ENCODE measurements around the gene CYP27C1. TPM values are rescaled to one million over a fixed set of nuclear protein-coding genes. Genes with fewer than 3 reads are reported as not detected.
A peak's percentile ranks its signal among the peaks of the same experiment; 100 is the strongest.

CYP27C1 gene
- total and polyA plus RNA-seq, 9 of the 15 experiments (the other 6 are each of a cell fraction or from before 2014, with no cell fraction given) = not detected

GRCh38 chr2:127134235-127134634 is 85.9 kb downstream of the CYP27C1 start:
- Histone ChIP-seq H3K4me2 (ENCODE audit: insufficient read depth, low read length) (no peak overlapping the region), H3K9me1 (ENCODE audit: control insufficient read depth, insufficient read depth, low read length) (no peaks in the 10 kb centered on the region), H3K36me3 (ENCODE audit: control insufficient read depth, insufficient read depth, low read length) (no peaks in the 10 kb centered on the region), H3K79me2 (ENCODE audit: control insufficient read depth, insufficient read depth, low read length) (no peaks in the 10 kb centered on the region), H3K9ac (ENCODE audit: insufficient read depth in 1 of 2, low read depth in 2 of 2, low read length in 2 of 2) (no peak overlapping the region), H3K9me3 (replicated peaks; ENCODE audit: control insufficient read depth, insufficient read depth, low read depth, low read length) (no peaks in the 10 kb centered on the region), H2AFZ (ENCODE audit: low read depth, low read length) (no peak overlapping the region), H3K4me1 (replicated peaks in 1 of 2; ENCODE audit: control insufficient read depth in 2 of 2, insufficient read depth in 2 of 2, low read length in 2 of 2) (peaks cover 0 to 7% of the 10 kb centered on the region in 2 experiments; a peak in 2 of 5 replicates), H4K20me1 (replicated peaks; ENCODE audit: control insufficient read depth, insufficient read depth, low read length) (no peaks in the 10 kb centered on the region), H3K27me3 (ENCODE audit: control insufficient read depth in 2 of 2, insufficient read depth in 2 of 2, low read length in 2 of 2) (peaks cover 9 to 39% of the 10 kb centered on the region in 2 experiments; a peak in 4 of 5 replicates), H3K27ac (ENCODE audit: extremely low read depth, low read depth, low read length) (no peak overlapping the region), H3K4me3 (no peak overlapping the region)
- no peak for FAIRE-seq
- ChIA-PET POLR2A (interaction anchor here (1.3 kb wide), 1 partner anchor 15 kb away, joined by 3 read pairs; no protein-coding TSS in a partner anchor), CTCF (ENCODE audit: low intra/inter-chr PET ratio) (no interaction called here)
- no TSS peak for BruUV-seq (replicated peaks)
- DNase-seq (ENCODE audit: extremely low read depth in 1 of 4, low spot score in 3 of 4) = peak in 1 of 4 experiments; percentile 11
- WGBS (ENCODE audit: insufficient coverage, low coverage, missing lambda C conversion rate) = 0% methylated on average over 4 of the region's 4 CpGs
- intact Hi-C loops (cut with micrococcal nuclease) = no loop called here
- in situ Hi-C loops (cut with MboI) = no loop called here
- TF ChIP-seq CBFA2T3 (IDR thresholded peaks at IDR 0.05) (0 out of 2 replicates have a peak, but pooled peaks have one; percentile 7), THAP7 (CRISPR knock-in tag; IDR thresholded peaks at IDR 0.05) (no peak), PBX2 (CRISPR knock-in tag; IDR thresholded peaks at IDR 0.05; ENCODE audit: low read depth) (0 out of 2 replicates have a peak, but pooled peaks have one; percentile 18), PBX2 (tag; conservative IDR thresholded peaks at IDR 0.05; ENCODE audit: low read depth) (peak; percentile 67), PKNOX1 (IDR thresholded peaks at IDR 0.05) (peak; percentile 76), ZNF184 (CRISPR knock-in tag; IDR thresholded peaks at IDR 0.05) (no peak), MEIS2 (IDR thresholded peaks at IDR 0.05; ENCODE audit: partially characterized antibody) (peak; percentile 88), FOSL1 (tag; conservative IDR thresholded peaks at IDR 0.05) (no peak)
- no peak for ATAC-seq

Small RNA genes lying within 50 kb of the gene (small RNA-seq; reads per million reads assigned to genes)
- gene NIFKP9 = not detected

Other genes starting within 250 kb of the CYP27C1 start
- gene BIN1, start 113.1 kb downstream of the CYP27C1 start, total RNA-seq (2014; rRNA removed) = 2.0 and 3.2 TPM in 2 replicates
- 0.10 and 0.22 TPM in 2 replicates for gene BIN1, start 113.1 kb downstream of the CYP27C1 start, total RNA-seq (2014; rRNA removed; fragmentation: Illumina TruSeq; extraction: Trizol)
- gene BIN1, start 113.1 kb downstream of the CYP27C1 start, total RNA-seq (2015; rRNA removed; fragmentation: Illumina TruSeq; extraction: Trizol) = 0.62 and 0.79 TPM in 2 replicates
- 1.7 and 2.8 TPM in 2 replicates for gene BIN1, start 113.1 kb downstream of the CYP27C1 start, total RNA-seq (2021)
- gene BIN1, start 113.1 kb downstream of the CYP27C1 start, polyA plus RNA-seq (2011; rRNA removed) = 0.47 and 1.5 TPM in 2 replicates
- 0.97 and 2.2 TPM in 2 replicates for gene BIN1, start 113.1 kb downstream of the CYP27C1 start, polyA plus RNA-seq (2014; fragmentation: Illumina TruSeq; extraction: Trizol)
- under 1 TPM in 1 of 2 experiments, not detected in 1; 0.04 TPM for gene BIN1, start 113.1 kb downstream of the CYP27C1 start, polyA plus RNA-seq (2014; fragmentation: Nextera tagmentation; extraction: Ambion mirVana)
- gene BIN1, start 113.1 kb downstream of the CYP27C1 start, polyA plus RNA-seq (2014; rRNA removed) = 1.6 and 2.2 TPM in 2 replicates
- gene ERCC3, start 73.8 kb upstream of the CYP27C1 start, total RNA-seq (2014; rRNA removed) = 26.8 and 29.0 TPM in 2 replicates
- 43.1 and 47.0 TPM in 2 replicates for gene ERCC3, start 73.8 kb upstream of the CYP27C1 start, total RNA-seq (2014; rRNA removed; fragmentation: Illumina TruSeq; extraction: Trizol)
- 44.9 and 46.6 TPM in 2 replicates for gene ERCC3, start 73.8 kb upstream of the CYP27C1 start, total RNA-seq (2015; rRNA removed; fragmentation: Illumina TruSeq; extraction: Trizol)
- 37.5 and 39.9 TPM in 2 replicates for gene ERCC3, start 73.8 kb upstream of the CYP27C1 start, total RNA-seq (2021)
- 52.9 and 56.0 TPM in 2 replicates for gene ERCC3, start 73.8 kb upstream of the CYP27C1 start, polyA plus RNA-seq (2011; rRNA removed)
- gene ERCC3, start 73.8 kb upstream of the CYP27C1 start, polyA plus RNA-seq (2014; fragmentation: Illumina TruSeq; extraction: Trizol) = 56.7 and 61.5 TPM in 2 replicates
- 10 to 100 TPM; 17.9 to 32.8 TPM for gene ERCC3, start 73.8 kb upstream of the CYP27C1 start, polyA plus RNA-seq (2014; fragmentation: Nextera tagmentation; extraction: Ambion mirVana)
- 46.2 and 47.1 TPM in 2 replicates for gene ERCC3, start 73.8 kb upstream of the CYP27C1 start, polyA plus RNA-seq (2014; rRNA removed)
- 7.1 and 12.1 TPM in 2 replicates for gene MAP3K2, start 167.7 kb upstream of the CYP27C1 start, total RNA-seq (2014; rRNA removed)
- gene MAP3K2, start 167.7 kb upstream of the CYP27C1 start, total RNA-seq (2014; rRNA removed; fragmentation: Illumina TruSeq; extraction: Trizol) = 9.0 and 10.0 TPM in 2 replicates
- 8.3 TPM in 2 replicates for gene MAP3K2, start 167.7 kb upstream of the CYP27C1 start, total RNA-seq (2015; rRNA removed; fragmentation: Illumina TruSeq; extraction: Trizol)
- 14.2 and 15.5 TPM in 2 replicates for gene MAP3K2, start 167.7 kb upstream of the CYP27C1 start, total RNA-seq (2021)
- gene MAP3K2, start 167.7 kb upstream of the CYP27C1 start, polyA plus RNA-seq (2011; rRNA removed) = 5.4 and 5.7 TPM in 2 replicates
- gene MAP3K2, start 167.7 kb upstream of the CYP27C1 start, polyA plus RNA-seq (2014; fragmentation: Illumina TruSeq; extraction: Trizol) = 5.0 and 5.3 TPM in 2 replicates
- 1 to 10 TPM; 1.2 to 2.6 TPM for gene MAP3K2, start 167.7 kb upstream of the CYP27C1 start, polyA plus RNA-seq (2014; fragmentation: Nextera tagmentation; extraction: Ambion mirVana)
- 4.8 and 4.9 TPM in 2 replicates for gene MAP3K2, start 167.7 kb upstream of the CYP27C1 start, polyA plus RNA-seq (2014; rRNA removed)
- not detected in 2 replicates for gene PROC, start 198.1 kb upstream of the CYP27C1 start, total RNA-seq (2014; rRNA removed)
- not detected in 2 replicates for gene PROC, start 198.1 kb upstream of the CYP27C1 start, total RNA-seq (2014; rRNA removed; fragmentation: Illumina TruSeq; extraction: Trizol)
- gene PROC, start 198.1 kb upstream of the CYP27C1 start, total RNA-seq (2015; rRNA removed; fragmentation: Illumina TruSeq; extraction: Trizol) = not detected in 2 replicates
- gene PROC, start 198.1 kb upstream of the CYP27C1 start, total RNA-seq (2021) = not detected in 2 replicates
- not detected in 2 replicates for gene PROC, start 198.1 kb upstream of the CYP27C1 start, polyA plus RNA-seq (2011; rRNA removed)
- gene PROC, start 198.1 kb upstream of the CYP27C1 start, polyA plus RNA-seq (2014; fragmentation: Illumina TruSeq; extraction: Trizol) = not detected in 2 replicates
- not detected for gene PROC, start 198.1 kb upstream of the CYP27C1 start, polyA plus RNA-seq (2014; fragmentation: Nextera tagmentation; extraction: Ambion mirVana)
- gene PROC, start 198.1 kb upstream of the CYP27C1 start, polyA plus RNA-seq (2014; rRNA removed) = not detected in 2 replicates